ENCODE measurements around the gene LRRC27.
"Not testable (repeated sequence)": the region's sequence is repeated elsewhere in the genome, so short reads cannot be mapped to it uniquely, and the experiment has no call there.

DNA sequence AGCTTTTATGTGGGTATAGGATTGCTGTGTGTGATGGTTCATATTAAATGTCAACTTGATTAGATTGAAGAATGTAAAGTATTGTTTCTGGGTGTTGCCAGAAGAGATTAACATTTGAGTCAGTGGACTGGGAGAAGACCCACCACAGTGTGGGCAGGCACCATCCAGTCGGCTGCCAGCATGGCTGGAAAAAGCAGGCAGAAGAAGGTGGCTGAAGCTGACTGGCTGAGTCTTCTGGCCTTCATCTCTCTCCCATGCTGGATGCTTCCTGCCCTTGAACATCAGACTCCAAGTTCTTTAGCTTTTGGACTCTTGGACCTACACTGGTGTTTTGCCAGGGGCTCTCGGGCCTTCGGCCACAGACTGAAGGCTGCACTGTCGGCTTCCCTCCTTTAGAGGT is 49.0 kb downstream of the LRRC27 start:
- TF ChIP-seq, protein P1, sequence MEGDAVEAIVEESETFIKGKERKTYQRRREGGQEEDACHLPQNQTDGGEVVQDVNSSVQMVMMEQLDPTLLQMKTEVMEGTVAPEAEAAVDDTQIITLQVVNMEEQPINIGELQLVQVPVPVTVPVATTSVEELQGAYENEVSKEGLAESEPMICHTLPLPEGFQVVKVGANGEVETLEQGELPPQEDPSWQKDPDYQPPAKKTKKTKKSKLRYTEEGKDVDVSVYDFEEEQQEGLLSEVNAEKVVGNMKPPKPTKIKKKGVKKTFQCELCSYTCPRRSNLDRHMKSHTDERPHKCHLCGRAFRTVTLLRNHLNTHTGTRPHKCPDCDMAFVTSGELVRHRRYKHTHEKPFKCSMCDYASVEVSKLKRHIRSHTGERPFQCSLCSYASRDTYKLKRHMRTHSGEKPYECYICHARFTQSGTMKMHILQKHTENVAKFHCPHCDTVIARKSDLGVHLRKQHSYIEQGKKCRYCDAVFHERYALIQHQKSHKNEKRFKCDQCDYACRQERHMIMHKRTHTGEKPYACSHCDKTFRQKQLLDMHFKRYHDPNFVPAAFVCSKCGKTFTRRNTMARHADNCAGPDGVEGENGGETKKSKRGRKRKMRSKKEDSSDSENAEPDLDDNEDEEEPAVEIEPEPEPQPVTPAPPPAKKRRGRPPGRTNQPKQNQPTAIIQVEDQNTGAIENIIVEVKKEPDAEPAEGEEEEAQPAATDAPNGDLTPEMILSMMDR (IDR thresholded peaks at IDR 0.05; ENCODE audit: low read length): not testable (repeated sequence)
- not testable (repeated sequence) for TF ChIP-seq EZH2 (IDR thresholded peaks at IDR 0.05; ENCODE audit: borderline replicate concordance, low read length)

Measured in OCI-LY1 (cell line).